Measurements from ENCODE around the gene R3HDM2. TPM values are rescaled to one million over a fixed set of nuclear protein-coding genes. Genes with fewer than 3 reads are reported as not detected.

The R3HDM2 gene
- total and polyA plus RNA-seq, 3 experiments from 2014 or later = 15.1 to 36.8 (median 28.2) TPM

GRCh38 chr12:57204454-57204853 is 226.4 kb downstream of the R3HDM2 start:
- Histone ChIP-seq H3K27ac (ENCODE audit: low read depth, low read length) (no peak overlapping the region), H3K9me3 (ENCODE audit: low read length) (no peaks in the 10 kb centered on the region), H3K4me3 (ENCODE audit: low read length) (no peak overlapping the region), H3K36me3 (ENCODE audit: insufficient read depth, low read length) (no peaks in the 10 kb centered on the region), H3K4me1 (ENCODE audit: insufficient read depth, low read length) (no peaks in the 10 kb centered on the region), H3K27me3 (ENCODE audit: insufficient read depth, low read length, poor library complexity, severe bottlenecking) (no peaks in the 10 kb centered on the region)
- H3K4me1 Mint-ChIP-seq = no peaks in the 10 kb centered on the region
- no peaks in the 10 kb centered on the region for H3K36me3 Mint-ChIP-seq
- H3K27me3 Mint-ChIP-seq = peaks cover 0 to 2% of the 10 kb centered on the region in 2 donors
- no peak for DNase-seq
- CTCF ChIA-PET = no interaction called here
- peaks cover 0 to 2% (median 0%) of the 10 kb centered on the region in 5 donors for H3K9me3 Mint-ChIP-seq
- peak overlapping the region in 1 of 8 donors; percentile 74 for H3K27ac Mint-ChIP-seq
- no peak overlapping the region for H3K4me3 Mint-ChIP-seq
- POLR2A ChIA-PET = no interaction called here

- Histone ChIP-seq H3K4me1 (ENCODE audit: insufficient read depth, low read length) (no peaks in the 10 kb centered on the region), H3K36me3 (ENCODE audit: insufficient read depth, low read length) (no peaks in the 10 kb centered on the region), H3K4me3 (ENCODE audit: low read length) (no peak overlapping the region), H3K27me3 (ENCODE audit: insufficient read depth, low read length, poor library complexity, severe bottlenecking) (no peaks in the 10 kb centered on the region), H3K9me3 (ENCODE audit: low read length) (no peaks in the 10 kb centered on the region), H3K27ac (ENCODE audit: low read depth, low read length) (no peak overlapping the region)
- H3K36me3 Mint-ChIP-seq = no peaks in the 10 kb centered on the region
- no peak for DNase-seq
- no peaks in the 10 kb centered on the region for H3K27me3 Mint-ChIP-seq
- no peak overlapping the region for H3K4me3 Mint-ChIP-seq
- POLR2A ChIA-PET = no interaction called here
- no peaks in the 10 kb centered on the region for H3K4me1 Mint-ChIP-seq
- H3K9me3 Mint-ChIP-seq = peaks cover 0 to 2% (median 0%) of the 10 kb centered on the region in 5 donors
- no peak overlapping the region for H3K27ac Mint-ChIP-seq
- CTCF ChIA-PET = no interaction called here
These were observed 227.1 kb downstream of the R3HDM2 start for GRCh38 chr12:57203791-57204190.

Other genes with a start within 250 kb of the R3HDM2 start
- gene NXPH4, start 214.2 kb downstream of the R3HDM2 start, total RNA-seq = under 1 TPM; 0.22 to 0.47 TPM
- gene NXPH4, start 214.2 kb downstream of the R3HDM2 start, polyA plus RNA-seq = not detected
- 100 to 1,000 TPM; 349 to 352 TPM for gene SHMT2, start 201.3 kb downstream of the R3HDM2 start, total RNA-seq
- gene SHMT2, start 201.3 kb downstream of the R3HDM2 start, polyA plus RNA-seq = 34.7 TPM
- gene STAC3, start 179.9 kb downstream of the R3HDM2 start, total RNA-seq = 1 to 10 TPM in 1 of 2 experiments, under 1 TPM in 1; 0.96 to 1.4 TPM
- not detected for gene STAC3, start 179.9 kb downstream of the R3HDM2 start, polyA plus RNA-seq
- under 1 TPM; 0.11 TPM for gene INHBC, start 3.7 kb upstream of the R3HDM2 start, total RNA-seq
- gene INHBC, start 3.7 kb upstream of the R3HDM2 start, polyA plus RNA-seq = not detected
- under 1 TPM; 0.38 to 0.61 TPM for gene INHBE, start 24.3 kb upstream of the R3HDM2 start, total RNA-seq
- gene INHBE, start 24.3 kb upstream of the R3HDM2 start, polyA plus RNA-seq = not detected
- under 1 TPM; 0.55 to 0.75 TPM for gene GLI1, start 28.7 kb upstream of the R3HDM2 start, total RNA-seq
- 0.32 TPM for gene GLI1, start 28.7 kb upstream of the R3HDM2 start, polyA plus RNA-seq
- gene ARHGAP9, start 48.8 kb upstream of the R3HDM2 start, total RNA-seq = 100 to 1,000 TPM; 116 to 121 TPM
- gene ARHGAP9, start 48.8 kb upstream of the R3HDM2 start, polyA plus RNA-seq = 181 TPM
- gene MARS1, start 57.0 kb upstream of the R3HDM2 start, total RNA-seq = 100 to 1,000 TPM; 386 to 398 TPM
- gene MARS1, start 57.0 kb upstream of the R3HDM2 start, polyA plus RNA-seq = 89.8 TPM
- gene DDIT3, start 89.5 kb upstream of the R3HDM2 start, total RNA-seq = 10 to 100 TPM; 12.7 to 13.2 TPM
- gene DDIT3, start 89.5 kb upstream of the R3HDM2 start, polyA plus RNA-seq = 11.7 TPM
- 10 to 100 TPM; 49.0 to 54.7 TPM for gene MBD6, start 91.8 kb upstream of the R3HDM2 start, total RNA-seq
- 4.2 TPM for gene MBD6, start 91.8 kb upstream of the R3HDM2 start, polyA plus RNA-seq
- 10 to 100 TPM; 98.7 to 99.3 TPM for gene DCTN2, start 116.1 kb upstream of the R3HDM2 start, total RNA-seq
- 80.8 TPM for gene DCTN2, start 116.1 kb upstream of the R3HDM2 start, polyA plus RNA-seq
- gene KIF5A, start 119.0 kb upstream of the R3HDM2 start, total RNA-seq = 1 to 10 TPM; 1.8 to 2.1 TPM
- 0.12 TPM for gene KIF5A, start 119.0 kb upstream of the R3HDM2 start, polyA plus RNA-seq
- gene PIP4K2C, start 160.1 kb upstream of the R3HDM2 start, total RNA-seq = 10 to 100 TPM; 24.7 to 29.7 TPM
- 40.6 TPM for gene PIP4K2C, start 160.1 kb upstream of the R3HDM2 start, polyA plus RNA-seq
- 10 to 100 TPM; 16.7 to 18.3 TPM for gene DTX3, start 173.8 kb upstream of the R3HDM2 start, total RNA-seq
- 7.2 TPM for gene DTX3, start 173.8 kb upstream of the R3HDM2 start, polyA plus RNA-seq
- 1 to 10 TPM; 1.4 to 1.9 TPM for gene ARHGEF25, start 180.4 kb upstream of the R3HDM2 start, total RNA-seq
- not detected for gene ARHGEF25, start 180.4 kb upstream of the R3HDM2 start, polyA plus RNA-seq
- gene B4GALNT1, start 202.2 kb upstream of the R3HDM2 start, total RNA-seq = 1 to 10 TPM; 2.9 to 4.1 TPM
- gene B4GALNT1, start 202.2 kb upstream of the R3HDM2 start, polyA plus RNA-seq = not detected